HepG2 (cell line): Measurements from ENCODE around the gene AHRR. TPM values are rescaled to one million over a fixed set of nuclear protein-coding genes. Genes with fewer than 3 reads are reported as not detected.
A peak's percentile ranks its signal among the peaks of the same experiment; 100 is the strongest.

Experiments used
- BRCA1 ChIP-seq: sonication (generic); formaldehyde crosslinking; IDR thresholded peaks from 2 replicates; pipeline ENCODE4 v1.4.0; 2020; ENCODE audit warnings: missing genetic modification reagents
- DBP ChIP-seq: sonication (generic); formaldehyde crosslinking; IDR thresholded peaks from 2 replicates; pipeline ENCODE4 v1.4.0; 2020; ENCODE audit warnings: missing genetic modification reagents; ENCODE audit errors: not compliant biosample characterization
- DMTF1 ChIP-seq: sonication (generic); formaldehyde crosslinking; IDR thresholded peaks from 2 replicates; pipeline ENCODE4 v1.4.0; 2020; ENCODE audit warnings: mild to moderate bottlenecking, missing genetic modification reagents
- DPF2 ChIP-seq: sonication (generic); formaldehyde crosslinking; IDR thresholded peaks from 2 replicates; pipeline ENCODE4 v1.4.0; 2020; ENCODE audit warnings: mild to moderate bottlenecking, low read depth, missing genetic modification reagents, borderline replicate concordance
- ELF4 ChIP-seq: sonication (generic); formaldehyde crosslinking; IDR thresholded peaks from 2 replicates; pipeline ENCODE4 v1.5.0; 2020; ENCODE audit warnings: missing genetic modification reagents, mild to moderate bottlenecking, moderate library complexity, borderline replicate concordance
- ETV5 ChIP-seq: IDR thresholded peaks from 2 replicates; pipeline ENCODE4 v1.6.1; 2018; ENCODE audit warnings: missing biosample characterization, missing genetic modification reagents, inconsistent platforms, borderline replicate concordance
- GMEB2 ChIP-seq: IDR thresholded peaks from 2 replicates; pipeline ENCODE4 v1.6.1; 2016; ENCODE audit warnings: missing biosample characterization, missing genetic modification reagents, low read depth
- HES4 ChIP-seq: sonication (generic); formaldehyde crosslinking; IDR thresholded peaks from 2 replicates; pipeline ENCODE4 v1.9.0; 2021; ENCODE audit warnings: mild to moderate bottlenecking, missing genetic modification reagents, borderline replicate concordance
- SNAPC5 ChIP-seq: sonication (generic); formaldehyde crosslinking; IDR thresholded peaks from 2 replicates; pipeline ENCODE4 v1.8.1; 2023; ENCODE audit warnings: mild to moderate bottlenecking, missing genetic modification reagents, borderline replicate concordance
- ZBTB46 ChIP-seq: sonication (generic); formaldehyde crosslinking; IDR thresholded peaks from 2 replicates; pipeline ENCODE4 v1.4.0; 2020; ENCODE audit warnings: mild to moderate bottlenecking, missing genetic modification reagents, borderline replicate concordance
- ZNF207 ChIP-seq: fragments of 450-650 bp; IDR thresholded peaks from 2 replicates; pipeline ENCODE4 v1.6.1; 2016; ENCODE audit warnings: antibody characterized with exemption, borderline replicate concordance
- ZNF713 ChIP-seq: sonication (generic); formaldehyde crosslinking; IDR thresholded peaks from 2 replicates; pipeline ENCODE4 v1.4.0; 2020; ENCODE audit warnings: mild to moderate bottlenecking, missing genetic modification reagents
- ZUFSP ChIP-seq: sonication (generic); formaldehyde crosslinking; IDR thresholded peaks from 2 replicates; pipeline ENCODE4 v1.9.0; 2021; ENCODE audit warnings: missing genetic modification reagents, mild to moderate bottlenecking, borderline replicate concordance
- polyA plus RNA-seq, 8 experiments: library from polyadenylated mRNA; depleted of rRNA in 3 of 8; stranded (reverse) in 7 of 8; unstranded in 1 of 8; fragments of >200 nt; fragmentation: Illumina TruSeq in 4 of 8; extraction: Trizol in 4 of 8; gene quantifications; 2 replicates each; pipeline versions ENCODE4 v1.2.1 to v1.2.3, GENCODE V29; 2011 to 2016; ENCODE audit warnings: low read depth in 4 of 8, missing spikeins in 1 of 8, mixed read lengths in 1 of 8; ENCODE audit not compliant: insufficient read depth in 1 of 8
- total RNA-seq, 5 experiments: library from RNA; depleted of rRNA; stranded (reverse); fragments of >200 nt; fragmentation: Illumina TruSeq; extraction: Trizol; gene quantifications; 2 replicates each; pipeline ENCODE4 v1.2.3, GENCODE V29; 2016; ENCODE audit warnings: low read depth in 1 of 5
- TF ChIP-seq, protein P1 (sequence below): IDR thresholded peaks from 2 replicates; pipeline ENCODE4 v1.6.1; 2012; ENCODE audit warnings: low read depth, low read length, improper control_type of control experiment
- TF ChIP-seq, protein P2 (sequence below): sonication (generic); formaldehyde crosslinking; IDR thresholded peaks from 2 replicates; pipeline ENCODE4 v1.5.0; 2020; ENCODE audit warnings: missing genetic modification reagents

The AHRR gene
- total and polyA plus RNA-seq, 2 of the 13 experiments (the other 11 are each of a cell fraction or from before 2014, with no cell fraction given): 0.28 to 0.35 TPM

DNA sequence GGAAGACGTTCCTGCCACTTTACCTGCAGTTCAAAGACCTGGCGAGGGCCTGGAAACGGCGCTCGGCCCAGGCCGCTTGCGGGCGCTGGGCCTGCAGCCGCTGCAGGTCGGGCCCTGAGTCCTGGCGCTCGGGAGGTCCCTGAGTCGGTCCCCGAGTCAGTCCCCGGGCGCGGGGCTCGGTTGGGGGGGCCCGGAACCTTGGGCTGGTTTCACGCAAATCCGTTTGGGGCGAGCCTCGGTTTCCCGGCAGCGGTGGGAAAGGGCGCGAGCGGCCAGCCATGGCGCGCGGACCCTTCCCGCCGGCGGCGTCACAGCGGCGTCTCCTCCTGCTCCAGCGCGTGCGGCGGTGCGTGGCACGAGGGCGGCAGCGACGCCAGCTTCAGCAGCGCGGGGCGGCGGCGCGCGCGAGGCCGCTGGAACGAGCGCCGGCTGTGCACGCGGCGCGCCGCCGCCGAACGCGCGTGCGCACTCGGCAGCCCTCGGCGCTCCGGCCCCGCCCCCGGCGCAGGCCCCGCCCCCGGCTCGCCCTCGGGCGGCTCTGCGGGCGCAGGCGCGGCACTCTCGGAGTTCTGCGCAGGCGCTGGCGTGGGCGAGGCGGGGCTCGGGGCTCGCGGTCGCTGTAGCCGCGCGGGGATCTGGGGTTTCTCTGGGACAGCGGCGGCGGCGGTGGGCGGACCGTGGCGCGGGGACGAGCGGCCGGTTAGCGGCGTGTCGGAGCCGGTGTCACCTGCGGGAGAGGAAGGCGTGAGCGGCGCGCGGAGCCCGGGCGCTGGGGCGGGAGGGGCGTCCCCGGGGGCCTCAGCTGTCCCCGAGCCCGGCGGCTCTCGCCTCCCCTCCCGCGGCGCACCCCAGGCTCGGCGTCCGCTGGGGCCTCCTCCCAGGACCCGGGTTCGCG, 151.4 kb downstream of the AHRR start (continued):
- TF ChIP-seq BRCA1 (peak; percentile 79; the same call in 1 of the 2 replicates), ELF4 (CRISPR knock-in tag) (no peak), ZBTB46 (CRISPR knock-in tag) (no peak), ZNF713 (CRISPR knock-in tag) (no peak), SNAPC5 (0 out of 2 replicates have a peak, but pooled peaks have one; percentile 76), DPF2 (CRISPR knock-in tag) (no peak), ETV5 (CRISPR knock-in tag) (no peak), DBP (CRISPR knock-in tag) (peak; percentile 59), GMEB2 (CRISPR knock-in tag) (peak; percentile 38; the same call in 1 of the 2 replicates), ZUFSP (CRISPR knock-in tag) (no peak), ZNF207 (no peak), DMTF1 (CRISPR knock-in tag) (no peak; the same call in 1 of the 2 replicates), HES4 (CRISPR knock-in tag) (peak; percentile 99)
- TF ChIP-seq, protein P1, sequence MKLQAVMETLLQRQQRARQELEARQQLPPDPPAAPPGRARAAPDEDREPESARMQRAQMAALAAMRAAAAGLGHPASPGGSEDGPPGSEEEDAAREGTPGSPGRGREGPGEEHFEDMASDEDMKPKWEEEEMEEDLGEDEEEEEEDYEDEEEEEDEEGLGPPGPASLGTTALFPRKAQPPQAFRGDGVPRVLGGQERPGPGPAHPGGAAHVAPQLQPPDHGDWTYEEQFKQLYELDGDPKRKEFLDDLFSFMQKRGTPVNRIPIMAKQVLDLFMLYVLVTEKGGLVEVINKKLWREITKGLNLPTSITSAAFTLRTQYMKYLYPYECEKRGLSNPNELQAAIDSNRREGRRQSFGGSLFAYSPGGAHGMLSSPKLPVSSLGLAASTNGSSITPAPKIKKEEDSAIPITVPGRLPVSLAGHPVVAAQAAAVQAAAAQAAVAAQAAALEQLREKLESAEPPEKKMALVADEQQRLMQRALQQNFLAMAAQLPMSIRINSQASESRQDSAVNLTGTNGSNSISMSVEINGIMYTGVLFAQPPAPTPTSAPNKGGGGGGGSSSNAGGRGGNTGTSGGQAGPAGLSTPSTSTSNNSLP: no peak; the same call in 1 of the 2 replicates
- TF ChIP-seq, protein P2, sequence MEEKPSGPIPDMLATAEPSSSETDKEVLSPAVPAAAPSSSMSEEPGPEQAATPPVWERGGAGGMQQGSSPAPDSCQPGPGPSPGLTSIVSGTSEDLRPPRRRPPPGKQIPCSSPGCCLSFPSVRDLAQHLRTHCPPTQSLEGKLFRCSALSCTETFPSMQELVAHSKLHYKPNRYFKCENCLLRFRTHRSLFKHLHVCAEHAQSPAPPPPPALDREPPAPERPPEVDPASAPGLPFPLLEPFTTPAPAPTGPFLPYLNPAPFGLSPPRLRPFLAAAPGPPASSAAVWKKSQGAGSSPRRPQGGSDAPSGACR: no peak; the same call in 1 of the 2 replicates
